NCI-H187 treated with DMSO at 0.1 percent for 48 hours (cell line): ENCODE data around the gene KCNK1.

Experiments used
- DNase-seq: peaks from one replicate; lab custom pipeline; 2025; lab: John Stamatoyannopoulos, UW

KCNK1 gene

GRCh38 chr1:233638513-233638912 lies 24.6 kb downstream of the KCNK1 start:
- DNase-seq, result no peak

GRCh38 chr1:233639611-233640010 lies 25.7 kb downstream of the KCNK1 start:
- no peak for DNase-seq

DNA sequence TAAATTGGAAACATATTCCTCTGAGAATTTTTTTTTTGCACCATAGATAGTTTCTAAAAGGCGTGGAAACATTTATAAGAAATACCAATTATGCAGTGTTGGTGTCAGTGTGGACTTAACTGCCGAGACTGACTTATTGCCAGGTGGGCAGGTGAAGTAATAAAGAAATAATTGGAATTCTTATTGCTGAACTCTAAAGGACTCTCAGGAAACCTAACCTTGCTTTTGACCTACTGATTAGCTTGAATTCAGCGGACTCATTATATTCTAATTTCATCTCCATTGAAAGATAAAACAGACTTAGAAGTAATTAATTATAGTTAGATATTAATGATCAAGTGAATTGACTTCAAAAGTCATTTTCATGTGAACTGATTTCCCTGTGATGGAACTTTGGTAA lies 26.3 kb downstream of the KCNK1 start:
- DNase-seq, result no peak

DNA sequence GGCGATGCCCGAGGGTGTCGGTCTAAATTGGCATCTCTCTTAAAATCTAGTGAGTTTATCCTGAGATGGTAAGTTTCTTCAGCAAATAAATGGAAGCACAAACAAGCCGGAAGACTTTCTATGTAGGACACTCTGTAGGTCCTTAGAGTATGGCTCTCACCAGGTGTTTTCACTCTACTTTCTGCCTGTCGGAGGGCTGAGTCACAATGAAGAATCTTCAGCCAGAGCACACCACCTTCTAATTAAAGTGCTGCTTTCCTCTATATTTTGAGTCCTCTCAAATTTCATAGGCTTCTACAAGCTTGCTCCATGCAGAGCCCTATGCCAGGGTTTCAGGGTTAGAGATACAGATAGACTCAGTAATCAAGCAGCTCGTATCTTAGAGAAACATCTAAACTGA lies 27.1 kb downstream of the KCNK1 start:
- DNase-seq, result no peak

GRCh38 chr1:233647073-233647472 lies 33.2 kb downstream of the KCNK1 start:
- no peak for DNase-seq

DNA sequence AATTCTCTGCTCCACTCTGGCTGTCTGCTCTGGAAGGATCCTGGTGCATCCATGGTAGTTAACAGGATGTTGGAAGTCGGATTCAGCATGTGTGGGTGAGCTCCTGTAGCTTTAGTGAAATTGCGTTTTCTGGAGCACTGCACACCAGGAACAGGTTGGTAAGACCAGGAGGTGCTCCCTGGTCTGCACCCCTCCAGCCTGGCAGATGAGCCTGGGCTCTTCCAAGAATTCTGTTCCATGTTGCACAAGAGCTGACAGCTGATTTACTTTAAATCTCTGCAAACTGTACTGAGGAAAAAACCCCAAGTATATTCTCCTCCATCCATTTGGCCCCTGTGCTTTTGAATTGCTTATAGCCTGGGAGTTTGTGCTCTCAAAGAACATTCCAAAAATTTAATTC lies 33.7 kb downstream of the KCNK1 start:
- DNase-seq, result no peak

GRCh38 chr1:233651061-233651460 lies 37.2 kb downstream of the KCNK1 start:
- no peak for DNase-seq

- no peak for DNase-seq
These were observed 37.8 kb downstream of the KCNK1 start for GRCh38 chr1:233651563-233652233.

- DNase-seq, result no peak
These were observed 38.6 kb downstream of the KCNK1 start for GRCh38 chr1:233652526-233652925.

DNA sequence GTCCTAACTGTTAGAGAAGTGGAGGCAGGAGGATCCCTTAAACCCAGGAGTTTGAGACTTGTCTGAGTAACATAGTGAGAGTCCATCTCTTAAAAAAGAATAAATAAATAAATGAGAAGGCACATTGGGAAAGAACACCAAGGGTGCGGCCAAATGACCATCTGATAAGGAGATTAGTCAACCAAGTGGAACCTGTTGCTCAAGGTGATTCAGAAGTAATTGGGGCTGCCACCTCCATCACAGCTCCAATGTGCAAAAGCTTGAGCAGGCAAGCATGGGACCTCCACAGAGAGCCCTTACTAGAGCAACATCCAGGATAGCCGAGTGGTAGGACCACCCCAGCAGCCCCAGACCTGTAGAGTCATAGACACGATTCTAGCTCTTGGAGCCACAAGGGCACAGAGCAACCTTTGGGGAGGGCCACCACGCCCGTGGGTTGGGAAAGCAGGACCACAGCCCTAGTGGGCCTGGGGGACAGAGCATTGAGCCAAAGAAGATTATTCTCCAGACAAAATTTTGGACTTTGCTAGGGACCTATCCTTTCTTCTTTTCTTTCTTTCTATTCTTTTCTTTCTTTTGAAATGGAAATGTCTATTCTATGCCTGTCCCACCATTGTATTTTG lies 40.9 kb downstream of the KCNK1 start:
- no peak for DNase-seq

DNA sequence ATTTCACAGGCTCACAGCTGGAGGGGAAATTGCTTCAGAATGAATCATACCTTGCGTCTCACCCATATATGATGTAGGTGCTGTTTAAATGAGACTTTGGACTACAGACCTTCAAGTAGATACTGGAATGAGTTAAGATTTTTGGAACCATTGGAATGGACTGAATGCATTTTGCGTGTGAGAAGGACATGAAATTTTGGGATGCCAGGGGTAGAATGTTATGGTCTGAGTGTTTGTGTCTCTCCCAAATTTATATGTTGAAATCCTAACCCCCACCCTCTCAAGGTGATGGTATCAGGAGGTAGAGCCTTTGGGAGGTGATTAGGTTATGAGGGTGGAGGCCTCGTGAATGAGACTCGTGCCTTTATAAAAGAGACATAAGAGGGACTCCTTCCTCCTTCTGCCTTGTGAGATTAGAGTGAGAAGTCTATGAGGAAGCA lies 41.4 kb downstream of the KCNK1 start:
- DNase-seq, result no peak

GRCh38 chr1:233656032-233656635 lies 42.2 kb downstream of the KCNK1 start:
- DNase-seq, result no peak

DNA sequence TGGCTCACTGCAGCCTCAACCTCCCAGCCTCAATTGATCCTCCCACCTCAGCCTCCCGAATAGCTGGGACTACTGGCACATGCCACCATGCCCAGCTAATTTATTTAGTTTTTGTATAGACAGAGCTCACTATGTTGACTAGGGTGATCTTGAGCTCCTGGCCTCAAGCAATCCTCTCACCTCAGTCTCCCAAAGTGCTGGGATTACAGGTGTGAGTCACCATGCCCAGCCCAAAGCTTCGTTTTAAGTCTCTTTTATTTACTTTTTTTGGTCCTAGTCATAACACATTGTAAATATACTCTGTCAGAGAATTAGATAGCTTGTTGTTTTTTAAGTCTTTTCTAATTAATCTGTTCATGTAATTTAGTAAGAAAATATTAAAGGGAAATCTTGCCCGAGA lies 42.8 kb downstream of the KCNK1 start:
- no peak for DNase-seq

GRCh38 chr1:233657466-233657865 lies 43.6 kb downstream of the KCNK1 start:
- no peak for DNase-seq

DNA sequence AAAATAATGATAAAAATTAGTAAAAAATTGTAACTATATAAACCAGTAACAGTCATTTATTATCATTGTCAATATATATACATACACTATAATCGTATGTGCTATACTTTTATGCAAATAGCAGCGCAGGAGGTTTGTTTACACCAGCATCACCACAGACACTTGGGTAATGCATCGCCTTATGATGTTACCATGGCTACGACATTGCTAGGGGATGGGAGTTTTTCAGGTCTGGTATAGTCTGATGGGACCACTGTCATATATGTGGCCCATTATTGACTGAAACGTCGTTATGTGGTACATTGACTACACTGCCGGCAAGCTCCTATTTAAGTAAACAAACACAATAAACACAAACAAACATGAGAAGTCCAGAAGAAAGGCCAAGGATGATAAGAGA lies 45.6 kb downstream of the KCNK1 start:
- no peak for DNase-seq

DNA sequence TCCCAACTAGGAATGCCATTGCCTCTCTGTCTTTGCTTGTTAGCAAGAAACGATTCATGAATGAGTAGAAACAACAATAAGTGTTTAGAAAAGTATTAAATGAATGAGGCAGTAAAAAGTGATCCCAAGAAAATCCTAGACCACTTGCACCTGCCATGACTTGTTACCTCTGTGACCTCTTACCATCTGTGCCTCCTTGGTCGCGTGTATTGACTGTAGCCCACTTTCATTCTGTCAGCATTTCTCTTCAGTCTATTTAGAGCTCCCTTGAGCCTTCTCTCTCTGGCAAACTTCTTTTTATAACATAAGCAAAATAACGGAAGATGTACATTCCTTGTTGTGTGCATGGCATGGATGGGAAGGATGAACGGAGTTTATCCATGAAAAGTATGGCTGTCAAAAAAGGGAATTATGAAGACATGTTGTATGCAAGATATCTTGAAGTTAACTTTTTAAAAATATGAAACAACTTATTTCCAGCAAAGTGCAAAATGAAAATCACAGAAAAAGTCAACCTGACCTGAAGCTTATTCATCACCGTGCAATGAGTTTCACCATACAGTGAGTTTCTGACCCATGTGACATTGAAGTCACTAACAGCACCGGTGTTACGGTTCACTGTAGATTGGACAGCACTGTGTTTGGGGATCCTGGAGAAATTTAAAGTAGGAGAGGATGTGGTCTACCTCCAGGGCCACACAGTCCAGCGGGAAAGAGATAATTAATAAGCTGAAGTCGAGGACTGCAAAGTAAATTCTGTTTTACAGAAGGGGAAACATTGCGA lies 47.7 kb downstream of the KCNK1 start:
- DNase-seq, result no peak

DNA sequence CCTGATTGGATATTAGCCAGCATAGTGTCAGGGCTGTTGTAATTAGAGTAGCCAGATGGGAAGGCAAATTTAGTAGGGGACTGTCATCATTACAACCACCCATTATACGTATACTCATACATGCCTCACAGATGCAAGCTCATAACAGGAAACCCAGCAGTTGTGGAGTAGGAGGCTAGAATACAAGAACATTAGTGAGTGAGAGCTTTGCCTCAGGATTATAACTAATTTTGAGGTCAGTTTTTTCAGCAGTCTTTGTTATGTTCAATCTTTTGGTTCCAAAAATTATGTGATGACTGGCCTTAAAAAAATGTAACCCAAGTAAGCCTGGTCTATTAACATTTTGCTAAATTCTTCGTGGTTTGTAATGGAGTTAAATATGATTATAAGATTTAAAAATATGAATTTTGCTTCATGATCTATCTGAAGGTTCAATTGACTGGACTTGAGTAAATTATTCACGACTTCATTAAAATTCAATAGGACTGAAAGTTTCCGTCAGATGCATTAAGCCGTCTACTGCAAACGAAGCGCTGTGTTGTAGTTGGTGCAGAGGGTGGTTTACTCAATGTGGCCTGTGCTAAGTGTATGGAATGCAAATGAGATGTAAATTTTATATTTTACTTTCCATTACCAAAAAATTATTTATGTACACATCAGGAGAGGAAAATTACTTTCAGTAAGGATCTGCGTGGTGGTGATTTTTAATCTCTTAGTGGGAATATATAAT lies 48.8 kb downstream of the KCNK1 start:
- no peak for DNase-seq

DNA sequence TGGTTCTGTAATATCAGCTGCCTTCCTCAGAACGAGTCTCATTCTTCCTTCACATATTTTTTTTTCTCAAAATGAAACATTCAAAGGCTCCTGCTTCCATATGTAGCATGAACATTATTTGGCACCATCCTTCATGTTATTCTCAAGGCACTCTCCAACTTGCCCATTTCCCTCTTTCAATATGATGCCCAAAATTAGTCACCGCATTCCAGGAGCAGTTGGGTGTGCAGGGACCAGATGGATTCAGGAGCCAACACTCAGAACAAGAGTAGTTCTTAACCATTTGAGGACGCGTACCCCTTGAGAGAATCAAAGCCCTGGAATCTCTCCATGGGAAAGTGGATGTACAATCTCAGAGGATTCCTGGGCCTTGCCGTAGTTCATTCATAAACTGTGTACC lies 50.3 kb downstream of the KCNK1 start:
- DNase-seq, result no peak

- no peak for DNase-seq
These were observed 51.1 kb downstream of the KCNK1 start for GRCh38 chr1:233664804-233665574.

DNA sequence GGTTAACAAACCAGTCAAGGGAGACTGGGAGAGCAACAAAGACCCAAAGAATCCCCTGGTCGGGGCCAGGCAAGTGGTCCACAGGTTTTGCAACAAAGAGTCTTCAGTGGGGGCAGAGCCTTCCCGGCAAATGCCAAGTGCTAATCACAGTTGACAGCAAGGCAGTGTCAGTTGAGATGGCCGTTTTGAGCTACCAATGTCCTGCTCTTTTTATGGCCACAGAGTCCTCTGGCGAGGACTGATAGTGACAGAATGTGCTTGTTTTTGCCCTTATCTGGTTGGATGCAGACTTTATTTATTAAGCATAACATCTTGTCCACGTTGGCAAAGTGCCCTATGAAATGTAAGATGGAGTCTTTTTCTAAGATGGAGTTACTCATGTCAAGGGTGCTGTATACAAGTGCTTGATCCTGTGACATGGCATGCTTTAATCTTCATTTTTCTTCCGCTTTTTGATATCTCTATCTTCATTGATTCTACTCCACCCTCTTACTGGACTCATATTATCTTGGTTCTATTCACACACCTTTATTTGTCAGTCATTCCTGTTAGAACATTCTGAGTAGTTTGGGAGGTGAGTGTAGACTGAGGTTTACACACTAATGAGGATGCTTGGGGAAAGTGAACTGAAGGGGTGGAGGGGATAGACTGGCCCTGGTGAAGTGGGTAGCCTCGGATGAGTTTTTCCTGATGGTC lies 51.8 kb downstream of the KCNK1 start:
- DNase-seq, result no peak

- no peak for DNase-seq
These were observed 53.8 kb downstream of the KCNK1 start for GRCh38 chr1:233667741-233668140.
